HUDEP-2 (cell line): ENCODE measurements around the gene GRPEL1.
"Not testable (repeated sequence)": the region's sequence is repeated elsewhere in the genome, so short reads cannot be mapped to it uniquely, and the experiment has no call there.

Experiments used
- DNase-seq, 76 experiments: peaks; one replicate each; lab custom pipeline; 2025; ENCODE audit not compliant: unreplicated experiment in 76 of 76; lab: John Stamatoyannopoulos, UW

The GRPEL1 gene

GRCh38 chr4:7067452-7068278, at the start of gene GRPEL1:
Gene GRPEL1, minus strand, starts transcription at chr4:7068064. Its CDS starts 32 bp downstream, at chr4:7068032.
- peak in 74 of 76 experiments; percentile 90 to 100 (median 99) for DNase-seq

GRCh38 chr4:7116705-7117104, 48.8 kb upstream of the GRPEL1 start:
- no peak for DNase-seq

DNA sequence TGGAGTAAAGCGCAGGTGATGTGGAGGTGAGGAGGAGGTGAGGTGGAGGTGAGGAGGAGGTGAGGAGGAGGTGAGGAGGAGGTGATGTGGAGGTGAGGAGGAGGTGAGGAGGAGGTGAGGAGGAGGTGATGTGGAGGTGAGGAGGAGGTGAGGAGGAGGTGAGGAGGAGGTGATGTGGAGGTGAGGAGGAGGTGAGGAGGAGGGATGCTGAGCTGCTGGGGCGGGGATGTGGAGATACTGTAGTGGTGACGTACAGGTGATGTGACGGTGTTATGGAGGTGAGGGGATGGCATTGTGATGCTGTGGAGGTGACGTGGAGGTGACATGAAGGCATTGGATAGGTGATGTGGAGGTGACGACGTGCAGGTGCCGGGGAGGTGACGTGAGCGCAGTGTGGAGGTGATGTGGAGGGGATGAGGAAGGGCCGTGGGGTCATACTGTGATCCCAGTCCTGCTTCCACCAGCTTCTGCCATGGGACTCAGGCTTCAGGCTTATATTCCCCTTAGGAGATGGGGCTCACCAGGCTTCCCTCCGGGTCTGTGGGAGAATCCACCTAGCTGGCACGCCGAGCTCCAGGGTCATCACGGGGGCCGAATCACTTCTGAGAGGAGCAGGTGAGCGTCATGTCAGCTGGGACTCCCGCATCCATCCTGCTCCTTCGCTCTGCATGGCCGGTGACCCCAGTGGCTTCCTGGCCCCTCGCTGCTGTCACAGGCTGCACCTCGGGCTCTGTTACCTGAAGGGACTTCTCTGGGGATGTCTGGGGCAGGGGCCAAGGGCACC, 47.9 kb upstream of the GRPEL1 start:
- no peak for DNase-seq

GRCh38 chr4:7112656-7113055, 44.8 kb upstream of the GRPEL1 start:
- no peak for DNase-seq

- DNase-seq, result no peak
Measured at GRCh38 chr4:7111441-7111840, 43.6 kb upstream of the GRPEL1 start.

- no peak for DNase-seq
Measured at GRCh38 chr4:7110546-7110945, 42.7 kb upstream of the GRPEL1 start.

DNA sequence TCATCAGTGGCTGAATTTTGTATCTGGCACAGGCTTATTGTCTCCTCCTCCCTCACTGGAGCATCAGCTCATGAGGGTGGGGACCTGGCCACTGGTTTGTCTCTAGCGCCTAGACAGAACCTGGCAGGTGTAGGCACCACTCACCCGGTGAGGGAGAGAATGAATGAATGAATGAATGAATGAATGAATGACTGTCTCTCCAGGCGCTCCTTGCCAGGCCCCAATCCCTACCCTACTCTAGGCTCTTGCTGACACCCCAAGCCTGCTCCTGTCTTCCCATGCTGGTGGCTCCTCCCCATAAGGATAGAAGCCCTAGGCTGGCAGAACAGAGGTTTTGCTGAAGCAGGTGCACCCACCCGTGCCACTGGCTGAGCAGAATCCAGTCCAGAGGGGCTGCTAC, 41.3 kb upstream of the GRPEL1 start:
- DNase-seq, result no peak

- DNase-seq, result no peak
Measured at GRCh38 chr4:7108660-7109059, 40.8 kb upstream of the GRPEL1 start.

- no peak for DNase-seq
Measured at GRCh38 chr4:7108046-7108625, 40.3 kb upstream of the GRPEL1 start.

GRCh38 chr4:7107166-7107905, 39.5 kb upstream of the GRPEL1 start:
- DNase-seq, result no peak

DNA sequence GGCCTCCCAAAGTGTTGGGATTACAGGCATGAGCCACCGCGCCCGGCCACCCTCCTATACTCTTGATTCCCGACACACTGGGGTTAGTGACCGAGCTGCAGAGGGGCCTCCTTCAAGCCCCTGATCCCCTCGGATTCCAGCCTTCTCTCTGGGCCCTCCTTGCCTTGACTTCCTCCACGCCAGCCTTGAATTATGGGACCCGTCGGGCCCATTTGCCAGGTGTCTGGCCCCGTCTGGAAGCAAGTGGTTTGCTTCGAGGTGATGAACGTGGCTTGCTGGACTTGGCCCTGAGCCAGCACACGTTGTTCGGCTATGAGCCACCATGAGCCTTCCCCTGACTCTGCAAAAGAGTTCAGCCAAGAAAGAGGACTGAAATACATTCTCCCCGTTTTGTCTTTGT, 37.4 kb upstream of the GRPEL1 start:
- DNase-seq, result no peak

DNA sequence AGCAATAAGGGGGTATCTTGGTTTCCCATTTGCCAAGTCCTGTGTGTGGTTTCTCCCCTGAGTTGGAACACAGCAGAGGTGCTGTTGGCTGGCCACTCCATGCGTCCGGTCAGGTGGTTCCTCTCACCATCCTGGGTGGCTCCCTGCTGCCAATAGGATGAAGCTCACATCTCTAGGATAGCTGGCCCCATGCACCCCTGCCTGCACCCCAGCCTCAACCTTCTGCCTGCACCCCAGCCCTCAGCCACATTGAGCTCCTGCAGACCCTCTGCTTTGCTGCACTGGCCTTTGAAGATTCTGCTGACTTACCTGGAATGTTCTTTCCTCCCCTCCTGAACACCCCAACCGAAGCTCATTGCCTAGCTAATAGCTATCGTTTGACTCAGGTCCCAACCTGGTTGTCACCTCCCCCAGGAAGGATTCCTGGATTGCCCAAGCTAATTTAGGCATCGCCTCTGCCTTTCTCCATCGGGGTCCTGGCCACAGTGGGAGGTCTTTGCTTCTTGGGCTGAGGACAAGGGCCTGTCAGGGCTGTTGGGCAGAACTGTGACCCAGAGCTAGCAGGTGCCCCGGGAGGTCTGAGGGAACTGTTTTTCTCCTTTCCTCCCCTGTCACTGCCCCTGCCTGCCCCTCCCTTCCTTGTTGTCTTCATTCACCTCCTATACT, 36.6 kb upstream of the GRPEL1 start:
- DNase-seq, result no peak

DNA sequence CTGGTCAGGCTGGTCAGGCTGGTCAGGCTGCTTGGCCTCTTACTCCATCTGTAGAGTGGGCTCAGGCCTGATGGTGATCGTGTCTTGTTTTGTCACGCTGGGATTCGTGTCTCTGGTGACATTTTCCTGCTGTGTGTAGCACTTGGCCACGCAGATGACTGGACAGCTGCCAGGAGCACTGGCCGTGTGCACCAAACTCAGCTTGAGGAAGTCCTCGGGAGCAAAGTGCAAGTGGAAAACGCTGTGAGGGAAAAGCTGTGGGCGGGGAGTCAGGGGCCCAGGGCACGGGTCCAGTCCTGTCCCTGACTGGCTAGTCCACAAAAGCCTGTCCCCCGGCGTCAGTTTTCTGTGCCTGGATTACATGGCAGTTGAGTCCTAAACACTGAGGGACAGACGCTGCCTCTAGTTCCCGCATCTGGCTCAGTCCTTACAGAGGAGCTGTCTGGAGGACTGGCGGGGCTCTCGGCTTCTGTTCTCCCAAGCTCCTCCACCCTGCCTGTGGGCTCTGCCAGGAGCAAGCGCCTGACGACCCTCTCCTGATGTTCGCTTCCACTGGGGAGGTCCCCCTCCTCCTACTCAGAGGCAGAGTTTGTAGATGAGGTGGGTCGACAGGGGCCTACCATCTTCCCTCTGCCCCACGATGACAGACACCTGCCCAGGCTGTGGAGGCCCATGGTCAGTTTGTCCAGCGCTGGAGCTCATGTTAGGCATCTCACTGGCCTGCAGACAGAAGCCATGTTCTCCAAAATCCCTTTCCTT, 35.9 kb upstream of the GRPEL1 start:
- no peak for DNase-seq

DNA sequence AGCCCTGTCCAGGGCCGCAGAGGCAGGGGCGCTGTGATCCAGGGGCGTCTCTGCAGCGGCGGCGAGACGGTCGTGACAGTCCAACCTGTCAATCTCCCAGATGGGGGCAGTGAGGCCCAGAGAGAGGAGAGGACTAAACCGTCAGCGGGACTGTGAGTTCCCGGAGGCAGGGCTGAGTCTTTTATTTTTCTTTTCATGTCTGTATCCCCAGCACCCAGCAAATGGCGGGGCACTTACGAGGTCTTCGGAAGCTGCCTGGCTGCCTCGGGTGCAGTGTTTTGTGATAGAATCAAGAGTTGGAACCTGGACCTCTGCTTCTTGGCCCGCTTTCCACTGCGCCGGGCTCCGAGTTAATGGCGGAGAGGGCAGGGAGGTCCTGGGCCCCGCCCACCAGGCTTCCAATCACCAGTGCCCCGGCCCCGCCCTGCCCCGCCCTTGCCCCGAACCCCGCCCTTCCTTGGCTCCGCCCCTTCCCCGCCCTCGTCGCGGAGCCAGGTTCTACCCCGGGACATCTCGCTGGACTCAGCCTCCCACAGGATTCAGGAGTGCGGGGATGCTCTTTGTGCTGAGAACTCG, 35.3 kb upstream of the GRPEL1 start:
- peak in 74 of 76 experiments; percentile 2 to 81 (median 62) for DNase-seq

GRCh38 chr4:7102516-7102909, 34.6 kb upstream of the GRPEL1 start:
- not testable (repeated sequence) for DNase-seq

GRCh38 chr4:7101692-7102515, 34.0 kb upstream of the GRPEL1 start:
- peak in 56 of 76 experiments; percentile 4 to 63 (median 34) for DNase-seq

GRCh38 chr4:7096236-7096635, 28.4 kb upstream of the GRPEL1 start:
- DNase-seq, result no peak

DNA sequence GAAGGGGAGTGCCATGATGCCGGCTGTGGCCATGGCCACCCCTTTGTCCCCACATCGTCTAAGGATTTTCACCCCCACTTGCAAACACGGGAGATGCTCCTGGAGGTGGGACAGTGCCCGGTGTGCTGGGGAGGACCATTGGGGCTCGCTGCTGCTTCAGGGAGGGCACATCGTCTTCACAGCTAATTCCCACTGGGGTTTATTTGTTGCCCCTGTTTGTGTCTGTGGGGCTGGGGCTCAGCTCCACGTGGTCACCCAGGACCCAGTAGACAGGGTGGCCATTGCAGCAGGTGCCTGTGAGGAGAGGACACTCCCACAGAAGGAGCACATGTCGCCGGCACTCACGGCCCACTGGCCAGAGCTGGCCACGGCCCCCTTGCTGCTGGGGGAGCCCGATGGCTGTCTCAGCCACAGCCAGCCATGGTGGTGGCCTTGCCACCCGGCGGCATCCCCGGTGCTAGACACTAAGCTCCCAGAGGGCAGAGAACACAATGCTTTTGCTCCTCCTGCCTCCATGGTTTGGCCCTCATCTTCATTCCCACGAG, 27.8 kb upstream of the GRPEL1 start:
- no peak for DNase-seq
